ENCODE measurements around the gene ANO9.

ANO9 gene

GRCh38 chr11:380491-380890 is 61.3 kb downstream of the ANO9 start:
- no peak for FAIRE-seq

DNA sequence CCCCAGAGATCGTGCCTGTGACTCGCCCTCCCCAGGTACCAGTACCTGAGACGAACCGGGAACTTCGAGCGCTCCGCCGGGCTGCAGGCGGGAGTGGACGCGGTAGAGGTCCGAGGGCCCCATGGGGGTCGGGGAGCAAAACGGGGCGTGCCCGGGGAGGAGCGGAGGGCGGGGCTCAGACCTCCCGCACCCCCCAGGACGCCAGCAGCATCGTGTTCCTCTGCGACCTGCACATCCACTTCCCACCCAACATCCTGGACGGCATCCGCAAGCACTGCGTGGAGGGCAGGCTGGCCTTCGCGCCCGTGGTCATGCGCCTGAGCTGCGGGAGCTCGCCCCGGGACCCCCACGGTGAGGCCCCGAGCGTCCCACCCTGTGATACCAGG is 61.7 kb downstream of the ANO9 start:
- FAIRE-seq, result no peak

DNA sequence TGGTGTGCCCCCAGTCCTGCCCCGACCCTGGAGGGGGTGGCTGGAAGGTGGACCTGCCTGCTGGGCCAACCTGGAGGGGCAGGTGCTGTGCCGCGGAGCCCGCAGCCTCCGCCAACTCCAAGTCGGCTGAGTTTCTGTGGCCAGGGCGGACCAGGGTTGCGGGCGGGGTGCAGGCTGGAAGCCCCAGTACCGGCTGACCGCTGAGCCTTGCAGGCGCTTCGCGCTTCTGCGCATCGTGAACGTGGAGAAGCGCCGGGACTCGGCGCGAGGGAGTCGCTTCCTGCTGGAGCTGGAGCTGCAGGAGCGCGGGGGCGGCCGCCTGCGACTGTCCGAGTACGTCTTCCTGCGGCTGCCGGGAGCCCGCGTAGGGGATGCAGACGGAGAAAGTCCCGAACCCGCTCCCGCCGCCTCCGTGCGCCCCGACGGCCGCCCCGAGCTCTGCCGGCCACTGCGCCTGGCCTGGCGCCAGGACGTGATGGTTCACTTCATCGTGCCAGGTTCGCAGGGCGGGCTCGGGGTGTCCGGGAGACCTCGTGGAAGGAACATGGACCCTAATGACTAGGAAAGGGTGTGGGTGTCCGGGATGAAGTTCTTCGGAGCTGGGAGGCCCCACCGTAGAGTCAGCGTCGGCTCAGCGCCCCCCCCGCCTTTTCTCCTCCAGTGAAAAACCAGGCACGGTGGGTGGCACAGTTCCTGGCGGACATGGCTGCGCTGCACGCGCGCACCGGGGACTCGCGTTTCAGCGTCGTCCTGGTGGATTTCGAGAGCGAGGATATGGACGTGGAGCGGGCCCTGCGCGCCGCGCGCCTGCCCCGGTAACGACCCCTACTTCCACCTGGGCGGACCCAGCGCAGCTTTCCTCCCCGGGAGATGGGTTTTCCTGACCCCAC is 62.4 kb downstream of the ANO9 start:
- FAIRE-seq, result no peak

DNA sequence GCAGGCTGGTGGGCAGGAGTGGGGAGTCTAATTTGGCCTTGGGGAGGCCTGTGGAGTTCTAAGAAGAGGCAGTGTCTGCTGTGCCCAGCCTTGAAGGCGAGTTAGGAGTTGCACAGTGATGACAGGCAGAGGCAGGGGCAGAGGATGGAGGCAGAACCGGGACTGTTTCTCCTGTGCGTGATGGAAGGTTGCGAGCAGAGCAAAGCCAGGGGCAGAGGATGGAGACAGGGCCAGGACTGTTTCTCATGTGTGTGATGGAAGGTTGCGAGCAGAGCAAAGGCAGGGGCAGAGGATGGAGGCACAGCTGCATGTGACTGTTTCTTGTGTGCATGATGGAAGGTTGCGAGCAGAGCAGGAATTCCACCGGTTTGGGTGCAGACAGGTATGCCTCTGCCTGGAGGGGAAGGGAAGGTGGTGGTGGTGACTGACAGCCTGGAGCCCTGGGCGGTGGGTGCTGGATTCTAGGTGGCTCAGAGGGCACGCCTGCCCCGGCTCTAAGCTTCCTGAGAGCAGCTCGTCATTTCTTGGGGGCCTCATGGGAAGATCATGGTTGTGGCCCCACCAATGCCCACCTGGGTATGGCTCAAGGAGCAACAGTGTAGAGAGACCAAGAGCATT is 63.8 kb downstream of the ANO9 start:
- FAIRE-seq, result no peak

GRCh38 chr11:377174-377865 is 64.5 kb downstream of the ANO9 start:
- FAIRE-seq, result no peak

DNA sequence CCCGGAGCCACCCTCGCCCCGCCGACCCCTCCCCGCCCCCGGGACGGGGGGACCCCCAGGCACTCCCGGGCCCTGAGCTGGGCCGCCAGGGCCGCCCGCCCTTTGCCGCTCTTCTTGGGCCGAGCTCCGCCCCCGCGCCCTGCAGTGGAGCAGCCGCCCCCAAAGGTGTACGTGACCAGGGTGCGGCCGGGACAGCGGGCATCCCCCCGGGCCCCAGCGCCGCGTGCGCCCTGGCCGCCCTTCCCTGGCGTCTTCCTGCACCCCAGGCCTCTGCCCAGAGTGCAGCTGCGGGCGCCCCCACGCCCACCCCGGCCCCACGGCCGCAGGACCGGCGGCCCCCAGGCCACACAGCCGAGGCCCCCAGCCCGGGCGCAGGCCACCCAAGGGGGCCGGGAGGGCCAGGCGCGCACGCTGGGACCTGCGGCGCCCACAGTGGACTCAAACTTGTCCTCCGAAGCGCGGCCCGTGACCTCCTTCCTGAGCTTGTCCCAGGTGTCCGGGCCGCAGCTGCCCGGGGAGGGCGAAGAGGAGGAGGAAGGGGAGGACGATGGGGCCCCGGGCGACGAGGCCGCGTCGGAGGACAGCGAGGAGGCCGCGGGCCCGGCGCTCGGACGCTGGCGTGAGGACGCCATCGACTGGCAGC is 65.2 kb downstream of the ANO9 start:
- FAIRE-seq, result no peak

GRCh38 chr11:375065-376025 is 66.5 kb downstream of the ANO9 start:
- FAIRE-seq, result no peak

DNA sequence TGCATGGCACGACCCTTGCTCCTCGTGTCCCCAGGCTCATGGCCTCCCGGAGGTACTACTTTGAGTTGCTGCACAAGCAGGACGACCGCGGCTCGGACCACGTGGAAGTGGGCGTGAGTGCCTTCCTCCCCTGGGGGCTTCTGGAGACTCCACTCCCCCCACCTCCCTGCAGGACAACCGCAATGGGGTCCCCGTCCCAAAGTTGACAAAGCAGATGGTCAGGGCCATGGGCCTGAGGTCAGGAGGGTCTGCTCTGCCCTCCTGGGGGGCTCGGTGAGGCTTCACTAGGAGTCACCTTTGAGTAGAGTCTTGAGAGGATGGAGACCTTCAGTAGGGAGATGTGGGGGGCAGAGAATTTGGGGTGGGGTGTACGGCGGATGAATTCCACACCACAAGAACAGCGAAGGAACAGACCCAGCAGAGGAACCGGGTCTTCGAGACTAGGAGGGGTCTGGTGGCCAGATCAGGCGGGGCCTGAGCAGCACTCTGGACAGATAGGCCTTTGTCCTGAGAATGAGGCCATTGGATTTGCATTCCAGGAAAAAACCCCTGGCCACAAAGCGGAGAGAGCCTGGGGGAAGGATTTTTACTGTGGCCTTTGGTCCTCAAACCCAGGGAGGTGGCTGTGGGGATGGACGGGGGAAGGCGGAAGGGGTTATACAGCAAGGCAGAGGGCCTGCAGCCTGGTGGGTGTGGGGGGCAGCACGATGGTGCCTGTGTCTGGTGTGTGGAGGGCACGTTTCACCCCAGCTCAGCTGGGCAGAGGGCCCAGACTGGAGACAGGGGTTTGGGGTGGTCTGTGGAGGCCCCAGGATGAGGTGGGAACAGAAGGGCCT is 67.9 kb downstream of the ANO9 start:
- FAIRE-seq, result no peak

DNA sequence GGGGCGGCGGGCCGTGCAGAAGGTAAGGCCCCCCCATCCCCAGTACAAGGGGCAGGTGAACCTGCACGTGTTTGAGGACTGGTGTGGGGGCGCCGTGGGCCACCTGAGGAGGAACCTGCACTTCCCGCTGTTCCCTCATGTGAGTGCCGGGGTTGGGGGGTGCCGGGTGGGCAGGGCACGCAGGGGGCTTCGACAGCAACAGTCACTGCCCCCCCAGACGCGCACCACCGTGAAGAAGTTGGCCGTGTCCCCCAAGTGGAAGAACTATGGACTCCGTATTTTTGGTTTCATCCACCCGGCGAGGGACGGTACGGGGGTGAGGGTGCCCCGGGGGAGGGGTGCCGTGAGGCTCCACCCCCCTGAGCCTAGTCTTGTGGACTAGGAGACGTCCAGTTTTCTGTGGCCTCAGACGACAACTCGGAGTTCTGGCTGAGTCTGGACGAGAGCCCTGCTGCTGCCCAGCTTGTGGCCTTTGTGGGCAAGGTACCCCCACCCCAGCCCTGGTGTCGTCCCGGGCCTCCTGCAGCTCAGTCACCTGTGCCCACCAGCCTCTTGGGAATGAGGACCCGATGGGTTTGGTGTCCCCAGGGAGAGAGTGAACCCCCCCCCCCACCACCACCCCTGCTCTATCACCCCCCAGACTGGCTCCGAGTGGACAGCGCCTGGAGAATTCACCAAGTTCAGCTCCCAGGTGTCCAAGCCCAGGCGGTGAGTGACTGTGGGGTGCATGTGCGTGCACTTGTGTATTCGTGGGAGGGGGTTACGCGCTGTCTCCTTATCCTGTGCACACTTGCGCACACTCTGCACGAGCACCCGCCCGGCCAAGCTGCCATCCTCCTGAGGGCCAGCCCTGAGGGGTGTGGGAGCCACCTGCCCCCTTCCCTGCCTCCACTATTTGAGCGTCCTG is 68.7 kb downstream of the ANO9 start:
- no peak for FAIRE-seq

- no peak for FAIRE-seq
These were observed 69.9 kb downstream of the ANO9 start for GRCh38 chr11:371716-372590.

GRCh38 chr11:371051-371450 is 70.8 kb downstream of the ANO9 start:
- no peak for FAIRE-seq

- FAIRE-seq, result no peak
These were observed 71.5 kb downstream of the ANO9 start for GRCh38 chr11:370070-370941.

DNA sequence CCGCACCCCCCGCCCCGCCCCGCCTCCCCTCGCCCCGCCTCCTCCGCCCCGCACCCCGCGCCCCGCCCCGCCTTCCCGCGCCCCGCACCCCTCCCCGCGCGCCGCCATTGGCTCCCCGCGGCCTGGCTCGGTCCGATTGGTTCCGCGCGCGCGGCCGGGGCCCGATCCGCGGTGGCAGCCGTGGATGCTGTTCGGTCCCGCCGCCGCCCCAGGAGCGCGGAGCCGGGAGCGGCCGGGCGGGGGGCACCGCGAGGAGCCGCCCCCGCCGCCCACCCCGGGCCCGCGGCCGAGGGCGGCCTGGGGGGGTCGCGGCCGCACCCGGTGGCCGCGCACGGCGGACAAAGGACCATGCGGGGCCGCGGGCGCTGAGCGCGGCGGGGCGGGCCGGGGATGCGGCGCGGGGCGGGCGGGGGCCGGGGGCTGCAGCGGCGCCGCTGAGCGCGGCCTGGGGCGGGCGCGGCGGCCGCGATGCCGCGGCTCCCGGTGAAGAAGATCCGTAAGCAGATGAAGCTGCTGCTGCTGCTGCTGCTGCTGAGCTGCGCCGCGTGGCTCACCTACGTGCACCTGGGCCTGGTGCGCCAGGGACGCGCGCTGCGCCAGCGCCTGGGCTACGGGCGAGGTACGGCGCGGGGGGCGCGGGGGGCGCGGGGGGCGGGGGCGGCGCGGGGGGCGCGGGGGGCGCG is 72.3 kb downstream of the ANO9 start, which contains the start of gene B4GALNT4:
Gene B4GALNT4, plus strand, starts transcription at position 164 of the 683 bp plus-strand sequence. Its CDS starts 305 bp downstream, at position 469.
- no peak for FAIRE-seq

- no peak for FAIRE-seq
These were observed 73.1 kb downstream of the ANO9 start for GRCh38 chr11:368414-369335.

DNA sequence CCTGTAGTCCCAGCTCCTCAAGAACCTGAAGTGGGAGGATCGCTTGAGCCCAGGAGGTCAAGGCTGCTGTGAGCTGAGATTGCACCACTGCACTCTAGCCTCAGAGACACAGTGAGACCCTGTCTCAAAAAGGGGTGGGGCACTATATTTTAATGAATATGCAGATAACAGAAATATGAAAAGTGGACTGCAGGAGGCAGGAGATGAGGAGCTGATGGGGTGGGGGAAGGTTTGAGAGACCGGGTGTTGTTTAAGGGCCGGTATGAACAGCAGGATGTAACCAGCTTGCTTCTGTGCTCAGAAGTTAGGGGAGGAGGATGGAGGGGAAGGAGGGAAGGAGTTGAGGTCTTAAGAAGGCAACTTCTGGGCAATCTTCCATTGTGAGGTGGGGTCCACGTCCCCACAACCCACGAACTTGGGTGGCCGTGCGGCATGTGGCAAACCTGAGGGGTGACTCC is 73.8 kb downstream of the ANO9 start:
- FAIRE-seq, result no peak

All from TTC549 (cell line).